HepG2 (cell line): ENCODE data around the gene PTPMT1. TPM values are rescaled to one million over a fixed set of nuclear protein-coding genes. Genes with fewer than 3 reads are reported as not detected.

Experiments
- ATAC-seq: fragments of 200-7000 bp; cut with Tn5 transposase; 3 replicates; pipeline ENCODE4 v1.9.1; 2020; ENCODE audit warnings: mild to moderate bottlenecking, moderate library complexity
- BruUV-seq: library from RNA; stranded (reverse); fragments of 400-500 nt; replicated peaks from 2 replicates; lab custom pipeline; 2021; lab: Mats Ljungman, UMichigan
- CTCF ChIA-PET: fragments of 300-600 bp; formaldehyde crosslinking; extraction: SDS; loops from one replicate; lab custom pipeline; 2021; ENCODE audit warnings: low total read pairs, inconsistent platforms, low intra/inter-chr PET ratio; lab: Yijun Ruan, JAX
- POLR2A ChIA-PET: fragments of 350-600 bp; sonication (Branson Sonifier 250); formaldehyde crosslinking; loops from one replicate; lab custom pipeline; 2020; ENCODE audit warnings: antibody characterized with exemption, inconsistent platforms; lab: Yijun Ruan, JAX
- DNase-seq: peaks from one replicate; pipeline ENCODE4 v3.0.0-alpha.2; 2015; ENCODE audit warnings: low spot score
- FAIRE-seq: peaks from 3 replicates; lab custom pipeline; 2011; peaks lifted over from hg19 to GRCh38; lab: Jason Lieb, UNC
- H2AFZ ChIP-seq: one replicate; pipeline ENCODE4 v1.6.1; 2011; ENCODE audit warnings: low read length, inconsistent platforms
- H3K27ac ChIP-seq: fragments of 300-600 bp; 3 replicates; pipeline ENCODE4 v1.8.0; 2011; ENCODE audit warnings: mixed run types, mild to moderate bottlenecking, mixed read lengths, low read length, inconsistent platforms; ENCODE audit not compliant: insufficient read depth; ENCODE audit errors: extremely low read length
- H3K27me3 ChIP-seq, 2 experiments: fragments of 200-600 bp in 1 of 2; 2 replicates in 1 of 2; 3 replicates in 1 of 2; pipeline versions ENCODE4 v1.6.0 to v1.8.0; 2011; ENCODE audit warnings: low read length in 2 of 2, mild to moderate bottlenecking in 2 of 2, moderate library complexity in 2 of 2, inconsistent platforms in 1 of 2; ENCODE audit not compliant: insufficient read depth in 2 of 2, control insufficient read depth in 1 of 2
- H3K36me3 ChIP-seq, 2 experiments: fragments of 200-600 bp in 1 of 2; replicated peaks in 1 of 2; 2 replicates in 1 of 2; 3 replicates in 1 of 2; pipeline versions ENCODE4 v1.5.1 to v1.8.0; 2011; ENCODE audit warnings: low read length in 2 of 2, inconsistent platforms in 1 of 2; ENCODE audit not compliant: insufficient read depth in 2 of 2, control insufficient read depth in 1 of 2
- H3K4me1 ChIP-seq: 2 replicates; pipeline ENCODE4 v1.5.1; 2012; ENCODE audit warnings: low read length, inconsistent platforms; ENCODE audit not compliant: insufficient read depth
- H3K4me2 ChIP-seq: 2 replicates; pipeline ENCODE4 v1.6.0; 2011; ENCODE audit warnings: low read depth, low read length, inconsistent platforms
- H3K4me3 ChIP-seq, 3 experiments: fragments of 200-600 bp in 1 of 3; sonication (generic), shearing (Covaris generic) in 1 of 3; replicated peaks in 1 of 3; 2 replicates each; pipeline ENCODE4 v1.5.1; 2011 to 2016; ENCODE audit warnings: low read length in 3 of 3, inconsistent platforms in 2 of 3, low read depth in 2 of 3, mild to moderate bottlenecking in 2 of 3, control low read depth in 1 of 3, mixed read lengths in 1 of 3; ENCODE audit not compliant: insufficient read depth in 1 of 3
- H3K79me2 ChIP-seq: one replicate; pipeline ENCODE4 v1.6.1; 2011; ENCODE audit warnings: low read length, inconsistent platforms; ENCODE audit not compliant: insufficient read depth
- H3K9ac ChIP-seq: 2 replicates; pipeline ENCODE4 v1.6.0; 2011; ENCODE audit warnings: mild to moderate bottlenecking, low read depth, low read length, inconsistent platforms; ENCODE audit not compliant: insufficient read depth
- H3K9me3 ChIP-seq: 2 replicates; pipeline ENCODE4 v1.5.1; 2012; ENCODE audit warnings: mild to moderate bottlenecking, low read length
- H4K20me1 ChIP-seq: 2 replicates; pipeline ENCODE4 v1.6.0; 2011; ENCODE audit warnings: inconsistent platforms, mild to moderate bottlenecking, low read length, moderate library complexity; ENCODE audit not compliant: insufficient read depth
- ATF7 ChIP-seq, 2 experiments: fragments of 450-650 bp in 1 of 2; sonication (generic) in 1 of 2; formaldehyde crosslinking in 1 of 2; IDR thresholded peaks; 2 replicates each; pipeline versions ENCODE4 v1.4.0 to v1.6.1; 2016 to 2020; ENCODE audit warnings: antibody characterized with exemption in 1 of 2, mild to moderate bottlenecking in 1 of 2, missing genetic modification reagents in 1 of 2
- ATRX ChIP-seq: sonication (generic); formaldehyde crosslinking; IDR thresholded peaks from 2 replicates; pipeline ENCODE4 v1.4.0; 2020; ENCODE audit warnings: missing genetic modification reagents, borderline replicate concordance
- CBX1 ChIP-seq: IDR thresholded peaks from one replicate; pipeline ENCODE4 v1.6.1; 2016; ENCODE audit warnings: antibody characterized with exemption, low read depth
- DMAP1 ChIP-seq: IDR thresholded peaks from 2 replicates; pipeline ENCODE4 v1.6.1; 2016
- MED1 ChIP-seq: sonication (generic); formaldehyde crosslinking; IDR thresholded peaks from 2 replicates; pipeline ENCODE4 v1.4.0; 2020; ENCODE audit warnings: missing genetic modification reagents
- NKX3-1 ChIP-seq: sonication (generic); formaldehyde crosslinking; IDR thresholded peaks from 2 replicates; pipeline ENCODE4 v1.5.0; 2020; ENCODE audit warnings: missing genetic modification reagents
- SIX1 ChIP-seq: sonication (generic); formaldehyde crosslinking; IDR thresholded peaks from 2 replicates; pipeline ENCODE4 v1.4.0; 2020; ENCODE audit warnings: missing genetic modification reagents, borderline replicate concordance
- SRSF9 ChIP-seq: fragments of 200-400 bp; formaldehyde crosslinking; IDR thresholded peaks from 2 replicates; pipeline ENCODE4 v1.6.1; 2018; ENCODE audit warnings: borderline replicate concordance, mild to moderate bottlenecking, low read depth, low read length; ENCODE audit not compliant: insufficient read depth, poor library complexity, severe bottlenecking
- TRIM24 ChIP-seq: sonication (generic); formaldehyde crosslinking; IDR thresholded peaks from 2 replicates; pipeline ENCODE4 v1.8.0; 2022; ENCODE audit warnings: mild to moderate bottlenecking, missing genetic modification reagents
- ZMAT3 ChIP-seq: sonication (generic); formaldehyde crosslinking; conservative IDR thresholded peaks from 2 replicates; pipeline ENCODE4 v1.7.0; 2021; ENCODE audit warnings: missing genetic modification reagents
- ZMYM3 ChIP-seq: sonication (generic); formaldehyde crosslinking; IDR thresholded peaks from 2 replicates; pipeline ENCODE4 v1.5.1; 2020; ENCODE audit warnings: mild to moderate bottlenecking, missing genetic modification reagents
- ZNF724P ChIP-seq: sonication (generic); formaldehyde crosslinking; IDR thresholded peaks from 2 replicates; pipeline ENCODE4 v1.8.0; 2022; ENCODE audit warnings: missing genetic modification reagents, borderline replicate concordance
- ZNF780A ChIP-seq: sonication (generic); formaldehyde crosslinking; IDR thresholded peaks from 2 replicates; pipeline ENCODE4 v1.8.0; 2022; ENCODE audit warnings: mild to moderate bottlenecking, missing genetic modification reagents, moderate library complexity
- WGBS: methylation state at CpG from one replicate; pipeline ENCODE4 v1.1.6; 2017; ENCODE audit warnings: low lambda C conversion rate; 5-methylcytosine and 5-hydroxymethylcytosine counted together
- in situ Hi-C: cut with HindIII; loops from 2 replicates; pipeline ENCODE4 v1.10.0; 2017; ENCODE audit warnings: low pct_unique_long_range_greater_than_20kb; ENCODE audit not compliant: extremely low pct_ligation_motif_present
- intact Hi-C: fragments of 100-400 bp; cut with micrococcal nuclease; formaldehyde crosslinking; loops from one replicate; pipeline ENCODE4 v1.10.0; 2022; ENCODE audit not compliant: unreplicated experiment
- polyA plus RNA-seq, 8 experiments: library from polyadenylated mRNA; depleted of rRNA in 3 of 8; stranded (reverse) in 7 of 8; unstranded in 1 of 8; fragments of >200 nt; fragmentation: Illumina TruSeq in 4 of 8; extraction: Trizol in 4 of 8; gene quantifications; 2 replicates each; pipeline versions ENCODE4 v1.2.1 to v1.2.3, GENCODE V29; 2011 to 2016; ENCODE audit warnings: low read depth in 4 of 8, missing spikeins in 1 of 8, mixed read lengths in 1 of 8; ENCODE audit not compliant: insufficient read depth in 1 of 8
- total RNA-seq, 5 experiments: library from RNA; depleted of rRNA; stranded (reverse); fragments of >200 nt; fragmentation: Illumina TruSeq; extraction: Trizol; gene quantifications; 2 replicates each; pipeline ENCODE4 v1.2.3, GENCODE V29; 2016; ENCODE audit warnings: low read depth in 1 of 5
- TF ChIP-seq, protein P1 (sequence below): sonication (generic); formaldehyde crosslinking; IDR thresholded peaks from 2 replicates; pipeline ENCODE4 v1.4.0; 2020; ENCODE audit warnings: missing genetic modification reagents
- TF ChIP-seq, protein P2 (sequence below): sonication (generic); formaldehyde crosslinking; conservative IDR thresholded peaks from 2 replicates; pipeline ENCODE4 v1.8.0; 2022; ENCODE audit warnings: missing genetic modification reagents
- TF ChIP-seq, protein P3 (sequence below): sonication (generic); formaldehyde crosslinking; conservative IDR thresholded peaks from 2 replicates; pipeline ENCODE4 v1.4.0; 2020; ENCODE audit warnings: missing genetic modification reagents
- TF ChIP-seq, protein P4 (sequence below): sonication (generic); formaldehyde crosslinking; IDR thresholded peaks from 2 replicates; pipeline ENCODE4 v1.4.0; 2020; ENCODE audit warnings: low read depth, mild to moderate bottlenecking, missing genetic modification reagents
- TF ChIP-seq, protein P5 (sequence below): fragments of 450-650 bp; IDR thresholded peaks from 2 replicates; pipeline ENCODE4 v1.6.1; 2017

The PTPMT1 gene
- total and polyA plus RNA-seq, 2 of the 13 experiments (the other 11 are each of a cell fraction or from before 2014, with no cell fraction given), result 55.6 to 129 TPM

DNA sequence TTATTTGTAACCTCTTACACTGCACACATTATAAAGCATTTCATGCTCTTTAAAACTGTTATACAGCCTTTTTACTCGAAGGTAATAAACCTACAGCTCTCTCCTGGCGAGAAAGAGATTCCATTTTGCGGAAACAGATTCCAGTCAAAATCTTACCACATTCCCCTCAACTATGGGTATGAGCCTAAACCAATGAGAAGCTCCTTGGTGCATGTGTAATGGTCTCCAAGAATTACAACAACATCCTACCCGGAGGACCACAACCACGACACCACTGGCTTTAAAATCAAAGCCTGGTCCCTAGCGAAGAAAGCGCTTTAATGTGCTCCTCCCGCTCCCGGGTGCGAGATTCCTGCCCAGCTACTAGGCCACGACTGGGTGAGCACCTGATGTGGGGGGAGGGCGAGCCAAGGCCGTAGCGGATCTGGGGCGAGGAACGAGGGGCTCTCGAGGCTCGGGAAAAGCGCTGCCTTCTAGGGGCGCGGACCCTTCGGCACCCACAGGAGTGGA is 13.3 kb upstream of the PTPMT1 start:
- H2AFZ ChIP-seq, result no peak overlapping the region
- ChIA-PET POLR2A (interaction anchor here (0.8 to 2.6 kb wide), 4 partner anchors 13 to 126 kb away, joined by 3 to 19 read pairs (median 3); partner anchors contain the start of genes KBTBD4, NDUFS3, PSMC3 and PTPMT1), CTCF (no interaction called here)
- in situ Hi-C loops (no loop called here), intact Hi-C loops (loop anchor here (5.0 kb wide), 1 partner anchor 65 kb away; no protein-coding TSS in a partner anchor)
- peak overlapping the region; percentile 81 for H3K27ac ChIP-seq
- peaks cover 47% of the 10 kb centered on the region for H3K4me1 ChIP-seq
- peak overlapping the region; percentile 69 to 98 (median 69) for H3K4me3 ChIP-seq
- FAIRE-seq (peak; percentile 44), ATAC-seq (peak; percentile 18), DNase-seq (peak; percentile 12)
- peaks cover 55% of the 10 kb centered on the region for H3K79me2 ChIP-seq
- H4K20me1 ChIP-seq, result peaks cover 38% of the 10 kb centered on the region
- whole genome bisulfite sequencing, result under 1% methylated on average over 12 of the region's 22 CpGs
- no peaks in the 10 kb centered on the region for H3K9me3 ChIP-seq
- no peaks in the 10 kb centered on the region for H3K27me3 ChIP-seq
- BruUV-seq, result no TSS peak
- peak overlapping the region; percentile 95 for H3K9ac ChIP-seq
- peak overlapping the region; percentile 81 for H3K4me2 ChIP-seq
- peaks cover 0 to 3% of the 10 kb centered on the region in 2 experiments; a peak in 2 of 5 replicates for H3K36me3 ChIP-seq
- TF ChIP-seq ZNF724P (CRISPR knock-in tag) (0 out of 2 replicates have a peak, but pooled peaks have one; percentile 13), NKX3-1 (0 out of 2 replicates have a peak, but pooled peaks have one; percentile 38), CBX1 (no peak), SRSF9 (no peak), MED1 (CRISPR knock-in tag) (peak; percentile 22; the same call in 1 of the 2 replicates), SIX1 (no peak), ATRX (CRISPR knock-in tag) (no peak), ATF7 (IDR thresholded peaks at IDR 0.05) (no peak), ATF7 (CRISPR knock-in tag; IDR thresholded peaks at IDR 0.05) (no peak), ZMYM3 (CRISPR knock-in tag) (peak; percentile 37), ZNF780A (CRISPR knock-in tag) (0 out of 2 replicates have a peak, but pooled peaks have one; percentile 12), ZMAT3 (CRISPR knock-in tag) (no peak), DMAP1 (CRISPR knock-in tag) (no peak), TRIM24 (CRISPR knock-in tag) (0 out of 2 replicates have a peak, but pooled peaks have one; percentile 34)
- TF ChIP-seq, protein P1, sequence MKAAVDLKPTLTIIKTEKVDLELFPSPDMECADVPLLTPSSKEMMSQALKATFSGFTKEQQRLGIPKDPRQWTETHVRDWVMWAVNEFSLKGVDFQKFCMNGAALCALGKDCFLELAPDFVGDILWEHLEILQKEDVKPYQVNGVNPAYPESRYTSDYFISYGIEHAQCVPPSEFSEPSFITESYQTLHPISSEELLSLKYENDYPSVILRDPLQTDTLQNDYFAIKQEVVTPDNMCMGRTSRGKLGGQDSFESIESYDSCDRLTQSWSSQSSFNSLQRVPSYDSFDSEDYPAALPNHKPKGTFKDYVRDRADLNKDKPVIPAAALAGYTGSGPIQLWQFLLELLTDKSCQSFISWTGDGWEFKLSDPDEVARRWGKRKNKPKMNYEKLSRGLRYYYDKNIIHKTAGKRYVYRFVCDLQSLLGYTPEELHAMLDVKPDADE (CRISPR knock-in tag), result no peak
- TF ChIP-seq, protein P2, sequence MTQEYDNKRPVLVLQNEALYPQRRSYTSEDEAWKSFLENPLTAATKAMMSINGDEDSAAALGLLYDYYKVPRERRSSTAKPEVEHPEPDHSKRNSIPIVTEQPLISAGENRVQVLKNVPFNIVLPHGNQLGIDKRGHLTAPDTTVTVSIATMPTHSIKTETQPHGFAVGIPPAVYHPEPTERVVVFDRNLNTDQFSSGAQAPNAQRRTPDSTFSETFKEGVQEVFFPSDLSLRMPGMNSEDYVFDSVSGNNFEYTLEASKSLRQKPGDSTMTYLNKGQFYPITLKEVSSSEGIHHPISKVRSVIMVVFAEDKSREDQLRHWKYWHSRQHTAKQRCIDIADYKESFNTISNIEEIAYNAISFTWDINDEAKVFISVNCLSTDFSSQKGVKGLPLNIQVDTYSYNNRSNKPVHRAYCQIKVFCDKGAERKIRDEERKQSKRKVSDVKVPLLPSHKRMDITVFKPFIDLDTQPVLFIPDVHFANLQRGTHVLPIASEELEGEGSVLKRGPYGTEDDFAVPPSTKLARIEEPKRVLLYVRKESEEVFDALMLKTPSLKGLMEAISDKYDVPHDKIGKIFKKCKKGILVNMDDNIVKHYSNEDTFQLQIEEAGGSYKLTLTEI, result no peak
- TF ChIP-seq, protein P3, sequence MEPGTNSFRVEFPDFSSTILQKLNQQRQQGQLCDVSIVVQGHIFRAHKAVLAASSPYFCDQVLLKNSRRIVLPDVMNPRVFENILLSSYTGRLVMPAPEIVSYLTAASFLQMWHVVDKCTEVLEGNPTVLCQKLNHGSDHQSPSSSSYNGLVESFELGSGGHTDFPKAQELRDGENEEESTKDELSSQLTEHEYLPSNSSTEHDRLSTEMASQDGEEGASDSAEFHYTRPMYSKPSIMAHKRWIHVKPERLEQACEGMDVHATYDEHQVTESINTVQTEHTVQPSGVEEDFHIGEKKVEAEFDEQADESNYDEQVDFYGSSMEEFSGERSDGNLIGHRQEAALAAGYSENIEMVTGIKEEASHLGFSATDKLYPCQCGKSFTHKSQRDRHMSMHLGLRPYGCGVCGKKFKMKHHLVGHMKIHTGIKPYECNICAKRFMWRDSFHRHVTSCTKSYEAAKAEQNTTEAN (CRISPR knock-in tag), result 0 out of 2 replicates have a peak, but pooled peaks have one; percentile 13
- TF ChIP-seq, protein P4, sequence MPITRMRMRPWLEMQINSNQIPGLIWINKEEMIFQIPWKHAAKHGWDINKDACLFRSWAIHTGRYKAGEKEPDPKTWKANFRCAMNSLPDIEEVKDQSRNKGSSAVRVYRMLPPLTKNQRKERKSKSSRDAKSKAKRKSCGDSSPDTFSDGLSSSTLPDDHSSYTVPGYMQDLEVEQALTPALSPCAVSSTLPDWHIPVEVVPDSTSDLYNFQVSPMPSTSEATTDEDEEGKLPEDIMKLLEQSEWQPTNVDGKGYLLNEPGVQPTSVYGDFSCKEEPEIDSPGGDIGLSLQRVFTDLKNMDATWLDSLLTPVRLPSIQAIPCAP (CRISPR knock-in tag), result no peak
- TF ChIP-seq, protein P5, sequence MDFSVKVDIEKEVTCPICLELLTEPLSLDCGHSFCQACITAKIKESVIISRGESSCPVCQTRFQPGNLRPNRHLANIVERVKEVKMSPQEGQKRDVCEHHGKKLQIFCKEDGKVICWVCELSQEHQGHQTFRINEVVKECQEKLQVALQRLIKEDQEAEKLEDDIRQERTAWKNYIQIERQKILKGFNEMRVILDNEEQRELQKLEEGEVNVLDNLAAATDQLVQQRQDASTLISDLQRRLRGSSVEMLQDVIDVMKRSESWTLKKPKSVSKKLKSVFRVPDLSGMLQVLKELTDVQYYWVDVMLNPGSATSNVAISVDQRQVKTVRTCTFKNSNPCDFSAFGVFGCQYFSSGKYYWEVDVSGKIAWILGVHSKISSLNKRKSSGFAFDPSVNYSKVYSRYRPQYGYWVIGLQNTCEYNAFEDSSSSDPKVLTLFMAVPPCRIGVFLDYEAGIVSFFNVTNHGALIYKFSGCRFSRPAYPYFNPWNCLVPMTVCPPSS, result no peak
